Stimulated activated naive CD8-positive, alpha-beta T cell treated with anti-CD3 and anti-CD28 coated beads, Interleukin-15, amount 100 ng/mL, for 72 hours (primary cell): ENCODE results near the gene MCM6.
"Not testable (repeated sequence)": the region's sequence is repeated elsewhere in the genome, so short reads cannot be mapped to it uniquely, and the experiment has no call there.

Experiments used
- ATAC-seq: fragments of 150-1000 bp; cut with Tn5 transposase; 2 replicates; pipeline ENCODE4 v1.10.0; 2021; ENCODE audit warnings: mild to moderate bottlenecking, moderate library complexity
- DNase-seq, 2 donors: peaks; one replicate each; pipeline ENCODE4 v3.0.0; 2021 to 2022
- H3K27ac Mint-ChIP-seq, 2 donors: one replicate each; pipeline ENCODE4 v1.8.0; 2022; ENCODE audit warnings: mild to moderate bottlenecking in 2 of 2, mixed read lengths in 2 of 2, moderate library complexity in 2 of 2
- H3K27me3 Mint-ChIP-seq: one replicate; pipeline ENCODE4 v1.8.0; 2022; ENCODE audit warnings: mixed read lengths
- H3K4me1 Mint-ChIP-seq: one replicate; pipeline ENCODE4 v1.8.0; 2022; ENCODE audit warnings: mild to moderate bottlenecking, mixed read lengths
- H3K4me3 Mint-ChIP-seq, 2 donors: one replicate each; pipeline ENCODE4 v1.8.0; 2022; ENCODE audit warnings: mild to moderate bottlenecking in 2 of 2, mixed read lengths in 2 of 2, moderate library complexity in 1 of 2
- H3K9me3 Mint-ChIP-seq, 2 donors: one replicate each; pipeline ENCODE4 v1.8.0; 2022; ENCODE audit warnings: mixed read lengths in 2 of 2

Gene MCM6

DNA sequence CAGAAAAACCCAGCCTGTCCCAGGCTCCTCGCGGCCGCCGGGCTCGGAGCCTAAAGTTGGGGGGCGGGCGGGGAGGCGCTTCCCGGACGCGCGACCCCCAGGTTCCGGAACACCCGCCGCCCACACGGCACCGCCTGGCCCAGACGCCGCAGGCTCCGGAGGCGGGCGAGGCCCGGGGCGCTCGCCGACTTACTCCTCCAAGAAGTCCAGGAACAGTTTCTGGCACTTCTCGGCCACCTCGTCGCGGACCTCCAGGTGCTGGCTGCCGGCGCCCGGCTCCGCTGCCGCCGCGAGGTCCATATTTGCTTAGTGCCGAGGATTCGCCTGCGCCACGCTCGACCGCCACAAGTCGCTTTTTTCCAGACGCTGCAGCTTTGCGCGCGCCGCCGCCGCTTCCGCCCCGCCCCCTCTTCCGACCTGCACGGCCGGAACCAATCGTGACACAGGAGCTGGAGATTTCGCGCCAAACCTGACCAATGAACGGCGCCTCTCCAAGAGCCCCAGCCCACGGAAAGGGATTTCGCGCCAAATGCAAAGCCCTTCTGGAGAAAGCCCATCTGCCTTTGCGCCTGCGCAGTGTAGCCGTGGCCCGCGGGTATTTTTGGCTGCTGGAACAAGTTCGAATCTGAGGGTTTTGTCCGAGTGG, at the start of gene MCM6:
MCM6 (minus strand) TSS at position 378 of the 646 bp plus-strand sequence; CDS start at position 300, 78 bp downstream.
- H3K27me3 Mint-ChIP-seq = no peaks in the 10 kb centered on the region

DNA sequence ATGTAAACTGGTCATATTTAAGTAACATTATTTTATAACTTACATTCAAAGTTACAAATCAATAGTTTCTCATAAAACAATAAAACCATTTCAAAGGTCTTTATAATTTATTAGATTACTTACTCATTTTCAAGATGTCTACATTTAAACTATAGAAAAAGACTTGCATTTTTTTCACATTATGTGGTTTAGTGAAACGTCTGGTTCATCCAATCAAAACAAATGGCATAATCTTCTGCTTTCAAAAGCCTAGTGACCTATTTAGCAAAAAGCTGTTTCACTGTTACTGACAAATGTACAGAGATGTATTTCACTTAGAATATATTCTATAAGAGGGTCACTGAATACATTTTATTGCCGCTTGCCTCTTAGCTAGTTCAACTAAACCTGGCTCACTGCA, 49.3 kb upstream of the MCM6 start:
- Mint-ChIP-seq H3K27me3 (no peaks in the 10 kb centered on the region), H3K9me3 (no peaks in the 10 kb centered on the region), H3K4me3 (no peak overlapping the region), H3K27ac (no peak overlapping the region), H3K4me1 (peaks cover 13% of the 10 kb centered on the region)
- ATAC-seq = no peak
- DNase-seq = no peak

More for the DNA sequence above, at the start of gene MCM6:
- Mint-ChIP-seq H3K9me3 (no peaks in the 10 kb centered on the region), H3K27ac (peak within 1 kb of the TSS; percentile 99 to 100), H3K4me3 (peak within 1 kb of the TSS; percentile 98), H3K4me1 (peaks cover 52% of the 10 kb centered on the region)
- peak; percentile 97 to 99 for DNase-seq
- ATAC-seq = peak; percentile 90

- no peak for DNase-seq
- ATAC-seq = no peak
- no peaks in the 10 kb centered on the region for H3K9me3 Mint-ChIP-seq
- H3K27ac Mint-ChIP-seq = no peak overlapping the region
- peaks cover 11% of the 10 kb centered on the region for H3K4me1 Mint-ChIP-seq
- no peak overlapping the region for H3K4me3 Mint-ChIP-seq
- no peaks in the 10 kb centered on the region for H3K27me3 Mint-ChIP-seq
These were observed 40.0 kb upstream of the MCM6 start for GRCh38 chr2:135916207-135916606.

- H3K4me3 Mint-ChIP-seq = no peak overlapping the region
- H3K9me3 Mint-ChIP-seq = no peaks in the 10 kb centered on the region
- peaks cover 20% of the 10 kb centered on the region for H3K4me1 Mint-ChIP-seq
- no peak overlapping the region for H3K27ac Mint-ChIP-seq
- DNase-seq = no peak
- no peaks in the 10 kb centered on the region for H3K27me3 Mint-ChIP-seq
- ATAC-seq = no peak
These were observed 38.2 kb upstream of the MCM6 start for GRCh38 chr2:135914485-135914884.

DNA sequence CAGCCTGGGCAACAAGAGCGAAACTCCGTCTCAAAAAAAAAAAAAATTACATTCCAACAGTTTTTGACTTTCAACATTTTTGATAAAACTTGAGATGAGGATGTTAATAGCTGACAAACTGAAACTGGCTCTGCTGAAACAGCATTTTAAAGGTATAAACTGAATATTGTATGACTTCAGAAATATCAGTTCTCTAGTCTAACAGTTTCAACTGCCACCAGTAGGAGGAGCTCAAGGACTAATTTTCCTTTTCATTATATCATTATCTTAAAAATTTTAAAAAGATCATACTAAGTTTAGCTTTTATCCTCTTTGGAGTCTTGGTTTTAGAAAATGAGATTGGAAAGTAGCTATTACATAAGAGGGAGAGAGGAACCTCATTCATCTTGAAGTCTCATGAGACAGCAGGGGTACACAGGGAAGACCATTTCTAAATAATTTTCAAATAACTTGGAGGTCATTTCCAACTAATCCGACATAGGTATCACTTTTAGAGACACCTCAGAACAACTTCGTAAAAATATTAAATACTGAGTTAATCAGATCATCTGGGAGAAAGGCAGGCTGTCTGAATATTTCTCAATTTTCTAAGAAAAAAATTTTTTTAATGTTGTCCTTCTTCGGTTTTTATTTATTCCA, 37.6 kb upstream of the MCM6 start:
- Mint-ChIP-seq H3K4me3 (no peak overlapping the region), H3K27ac (no peak overlapping the region), H3K9me3 (no peaks in the 10 kb centered on the region), H3K4me1 (peaks cover 20% of the 10 kb centered on the region), H3K27me3 (no peaks in the 10 kb centered on the region)
- no peak for ATAC-seq
- peak in 1 of 2 donors; percentile 39 for DNase-seq

GRCh38 chr2:135909976-135910375, 33.7 kb upstream of the MCM6 start:
- Mint-ChIP-seq H3K9me3 (no peaks in the 10 kb centered on the region), H3K27ac (peak overlapping the region in 1 of 2 donors; percentile 47), H3K4me1 (peaks cover 9% of the 10 kb centered on the region), H3K27me3 (no peaks in the 10 kb centered on the region), H3K4me3 (no peak overlapping the region)
- DNase-seq (no peak), ATAC-seq (no peak)

- DNase-seq (no peak), ATAC-seq (no peak)
- Mint-ChIP-seq H3K4me1 (peaks cover 8% of the 10 kb centered on the region), H3K4me3 (no peak overlapping the region), H3K9me3 (no peaks in the 10 kb centered on the region), H3K27me3 (no peaks in the 10 kb centered on the region), H3K27ac (no peak overlapping the region)
These were observed 29.4 kb upstream of the MCM6 start for GRCh38 chr2:135905679-135906078.

GRCh38 chr2:135904341-135904989, 28.2 kb upstream of the MCM6 start:
- peak; percentile 37 for ATAC-seq
- H3K9me3 Mint-ChIP-seq = no peaks in the 10 kb centered on the region
- no peaks in the 10 kb centered on the region for H3K27me3 Mint-ChIP-seq
- H3K4me1 Mint-ChIP-seq = no peaks in the 10 kb centered on the region
- no peak for DNase-seq
- no peak overlapping the region for H3K4me3 Mint-ChIP-seq
- H3K27ac Mint-ChIP-seq = peak overlapping the region in 1 of 2 donors; percentile 48

DNA sequence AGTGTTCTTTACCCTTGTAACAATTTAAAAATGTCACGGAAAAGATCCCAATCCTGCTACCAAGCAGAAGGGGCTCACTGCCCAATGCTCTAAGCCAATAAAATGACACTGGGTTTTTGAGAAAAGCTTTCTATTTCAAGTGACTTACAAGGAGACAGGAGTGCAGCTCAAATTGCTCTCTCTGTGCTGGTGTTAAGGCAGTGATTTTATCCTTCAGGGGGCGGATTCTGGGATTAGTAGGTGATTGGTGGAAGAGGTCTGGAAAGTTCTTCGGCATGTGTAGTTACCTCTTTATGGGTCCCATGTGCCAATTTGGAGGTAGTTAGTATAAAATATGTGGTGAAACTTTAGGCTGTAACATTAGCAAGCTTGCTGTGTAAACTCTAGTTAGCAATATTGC, 27.4 kb upstream of the MCM6 start:
- no peaks in the 10 kb centered on the region for H3K4me1 Mint-ChIP-seq

GRCh38 chr2:135899567-135899966, 23.3 kb upstream of the MCM6 start:
- ATAC-seq = no peak
- no peaks in the 10 kb centered on the region for H3K27me3 Mint-ChIP-seq
- no peaks in the 10 kb centered on the region for H3K9me3 Mint-ChIP-seq
- no peak overlapping the region for H3K27ac Mint-ChIP-seq
- DNase-seq = no peak
- no peaks in the 10 kb centered on the region for H3K4me1 Mint-ChIP-seq
- H3K4me3 Mint-ChIP-seq = no peak overlapping the region

More for the DNA sequence above, 27.4 kb upstream of the MCM6 start:
- Mint-ChIP-seq H3K9me3 (no peaks in the 10 kb centered on the region), H3K4me3 (no peak overlapping the region), H3K27me3 (no peaks in the 10 kb centered on the region), H3K27ac (no peak overlapping the region)
- no peak for DNase-seq
- ATAC-seq = no peak

GRCh38 chr2:135898234-135898786, 22.1 kb upstream of the MCM6 start:
- Mint-ChIP-seq H3K4me3 (no peak overlapping the region), H3K9me3 (no peaks in the 10 kb centered on the region), H3K27ac (no peak overlapping the region), H3K4me1 (no peaks in the 10 kb centered on the region), H3K27me3 (no peaks in the 10 kb centered on the region)
- peak; percentile 20 for ATAC-seq
- DNase-seq = no peak

DNA sequence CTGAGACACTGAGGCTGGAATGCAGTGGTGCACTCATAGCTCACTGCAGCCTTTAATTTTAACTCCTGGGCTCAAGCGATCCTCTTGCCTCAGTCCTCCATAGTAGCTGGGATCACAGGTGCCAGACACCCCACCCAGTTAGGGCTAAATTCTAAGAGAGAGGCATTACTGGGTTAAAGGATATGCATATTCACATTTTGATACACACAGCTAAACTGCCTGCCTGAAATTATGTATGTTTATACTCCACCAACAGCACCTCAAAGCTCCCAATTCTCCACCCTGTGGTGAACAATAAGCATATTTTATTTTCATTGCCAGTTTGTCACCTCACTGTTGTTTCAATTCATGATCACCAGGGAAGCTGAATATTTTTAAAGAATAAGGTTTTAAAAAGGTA, 18.7 kb upstream of the MCM6 start:
- Mint-ChIP-seq H3K4me3 (no peak overlapping the region), H3K4me1 (no peaks in the 10 kb centered on the region), H3K9me3 (no peaks in the 10 kb centered on the region), H3K27me3 (no peaks in the 10 kb centered on the region), H3K27ac (no peak overlapping the region)
- DNase-seq (no peak), ATAC-seq (no peak)

DNA sequence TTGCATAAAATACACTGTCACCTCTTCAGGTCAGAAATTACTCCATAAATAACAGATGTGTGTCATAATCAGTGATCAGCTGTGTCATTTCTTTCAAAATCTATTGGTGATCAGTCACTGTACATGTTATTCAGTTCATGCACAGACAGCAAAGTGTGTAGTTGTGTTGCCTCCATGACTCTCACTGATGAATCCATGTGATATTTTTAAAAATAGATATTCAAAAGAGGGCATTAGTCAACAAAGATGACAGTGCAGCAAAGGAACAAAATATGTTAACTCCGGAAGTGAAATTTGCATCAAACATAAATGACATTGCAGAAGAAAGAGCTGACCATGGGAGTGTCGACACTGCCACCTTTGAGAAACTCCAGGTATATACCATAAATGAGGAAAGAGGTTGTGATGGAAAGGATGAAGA, 17.1 kb upstream of the MCM6 start:
- H3K27me3 Mint-ChIP-seq = no peaks in the 10 kb centered on the region
- H3K4me3 Mint-ChIP-seq = no peak overlapping the region
- no peaks in the 10 kb centered on the region for H3K4me1 Mint-ChIP-seq
- peaks cover 0 to 4% of the 10 kb centered on the region in 2 donors for H3K9me3 Mint-ChIP-seq
- ATAC-seq (no peak), DNase-seq (no peak)
- H3K27ac Mint-ChIP-seq = peak overlapping the region in 1 of 2 donors; percentile 23

DNA sequence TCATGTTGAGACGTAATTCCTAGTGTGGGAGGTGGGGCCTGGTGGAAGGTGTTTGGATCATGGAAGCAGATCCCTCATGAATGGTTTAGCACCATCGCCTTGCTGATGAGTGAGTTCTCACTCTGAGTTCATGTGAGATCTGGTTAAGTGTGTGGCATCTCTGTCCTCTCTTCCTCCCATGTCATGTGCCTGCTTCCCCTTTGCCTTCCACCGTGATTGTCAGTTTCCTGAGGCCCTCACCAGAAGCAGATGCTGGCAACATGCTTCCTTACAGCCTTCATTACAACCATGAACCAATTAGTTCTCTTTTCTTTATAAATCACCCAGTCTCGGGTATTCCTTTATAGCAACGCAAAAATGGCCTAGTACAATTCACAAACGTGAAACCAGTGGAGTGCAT, 14.6 kb upstream of the MCM6 start:
- peaks cover 6 to 12% of the 10 kb centered on the region in 2 donors for H3K9me3 Mint-ChIP-seq
- no peak overlapping the region for H3K27ac Mint-ChIP-seq
- ATAC-seq = no peak

GRCh38 chr2:135890149-135890548, 13.9 kb upstream of the MCM6 start:
- no peak overlapping the region for H3K27ac Mint-ChIP-seq
- peaks cover 6 to 12% of the 10 kb centered on the region in 2 donors for H3K9me3 Mint-ChIP-seq
- peaks cover 7% of the 10 kb centered on the region for H3K27me3 Mint-ChIP-seq
- ATAC-seq (no peak), DNase-seq (no peak)
- no peak overlapping the region for H3K4me3 Mint-ChIP-seq
- H3K4me1 Mint-ChIP-seq = peaks cover 9% of the 10 kb centered on the region

More for the DNA sequence above, 14.6 kb upstream of the MCM6 start:
- DNase-seq = no peak
- no peaks in the 10 kb centered on the region for H3K27me3 Mint-ChIP-seq
- H3K4me1 Mint-ChIP-seq = peaks cover 9% of the 10 kb centered on the region
- no peak overlapping the region for H3K4me3 Mint-ChIP-seq

- ATAC-seq, DNase-seq, H3K27ac Mint-ChIP-seq, H3K4me3 Mint-ChIP-seq, H3K27me3 Mint-ChIP-seq: not testable (repeated sequence)
- Mint-ChIP-seq H3K9me3 (peaks cover 6 to 12% of the 10 kb centered on the region in 2 donors), H3K4me1 (peaks cover 11% of the 10 kb centered on the region)
These were observed 12.3 kb upstream of the MCM6 start for GRCh38 chr2:135888587-135888986.
